ENCODE results near the gene MTHFSD.
A peak's percentile ranks its signal among the peaks of the same experiment; 100 is the strongest.

The MTHFSD gene

DNA sequence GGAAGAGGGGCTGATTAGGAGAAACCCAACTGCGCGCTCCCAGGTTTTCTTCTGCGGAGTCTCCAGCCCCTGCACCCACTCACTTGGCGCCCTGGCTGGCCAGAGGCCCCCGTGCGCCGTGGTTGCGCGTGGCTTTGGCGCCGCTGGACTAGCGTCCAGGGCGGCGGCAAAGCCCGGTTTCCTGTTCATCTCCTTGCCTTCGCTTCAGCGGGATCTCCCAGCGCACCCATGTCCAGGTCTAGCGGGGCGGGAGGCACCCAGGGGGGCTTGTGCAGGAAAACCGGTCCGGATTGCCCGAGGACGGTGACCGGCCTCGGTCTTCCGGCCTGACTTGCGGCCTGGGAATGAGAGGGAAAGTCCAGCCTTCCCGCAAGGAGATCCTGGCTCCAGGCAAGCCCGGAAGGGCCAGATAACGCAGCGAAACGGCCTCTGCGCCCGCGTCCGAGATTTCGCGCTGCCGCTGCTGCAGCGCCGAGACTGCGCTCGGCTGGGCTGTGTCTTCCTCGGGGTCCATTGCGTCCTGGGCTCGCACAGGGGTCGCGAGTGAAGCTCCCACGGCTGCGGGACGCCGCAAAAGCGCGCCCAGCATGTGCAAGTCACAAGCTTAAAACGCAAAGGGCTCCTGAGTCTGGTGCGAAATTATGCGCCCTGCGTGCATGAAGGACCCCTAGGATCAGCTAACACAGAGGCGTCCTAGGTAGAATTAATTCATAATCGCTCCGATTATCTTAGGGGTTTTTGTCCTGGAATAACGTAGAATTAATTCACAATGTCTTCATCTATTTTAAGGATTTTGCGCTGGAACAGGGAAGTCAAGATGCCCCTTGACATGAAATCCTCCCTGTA lies 39.0 kb downstream of the MTHFSD start:
- in situ Hi-C loops (cut with HindIII; ENCODE audit: low pct_ligation_motif_present, low sequenced_read_pairs): loop anchor here (10.0 to 25.0 kb wide), 2 partner anchors 179 to 441 kb away; no protein-coding TSS in a partner anchor
- TF ChIP-seq CTCF (IDR thresholded peaks at IDR 0.05; ENCODE audit: low read depth, low read length, missing control alignments): no peak
- peaks cover 61% of the 10 kb centered on the region for H3K27me3 ChIP-seq (replicated peaks)
- no peaks in the 10 kb centered on the region for H3K36me3 ChIP-seq (replicated peaks)
- no peak overlapping the region for H3K27ac ChIP-seq
- no peak overlapping the region for H3K4me3 ChIP-seq (ENCODE audit: low read depth, low read length)
- DNase-seq: no peak

DNA sequence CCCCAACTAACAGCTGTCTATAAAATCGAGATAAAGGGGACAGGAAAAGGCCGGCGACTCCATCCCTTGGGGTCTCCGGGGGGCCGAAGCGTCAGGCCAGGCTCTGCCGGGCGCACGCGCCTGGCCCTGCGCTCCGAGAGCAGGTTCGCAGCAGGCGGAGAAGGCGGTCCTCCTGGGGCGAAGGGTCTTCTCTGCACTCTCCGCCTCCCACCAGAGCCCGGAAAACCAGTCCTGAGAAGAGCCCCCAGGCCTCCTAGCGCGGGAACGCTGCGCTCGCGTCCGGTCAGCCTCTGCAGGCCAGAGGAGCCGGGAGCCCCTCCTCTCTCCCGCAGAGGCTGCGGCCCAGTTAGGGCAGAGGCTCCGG lies 39.6 kb downstream of the MTHFSD start:
- no peaks in the 10 kb centered on the region for H3K36me3 ChIP-seq (replicated peaks)

DNA sequence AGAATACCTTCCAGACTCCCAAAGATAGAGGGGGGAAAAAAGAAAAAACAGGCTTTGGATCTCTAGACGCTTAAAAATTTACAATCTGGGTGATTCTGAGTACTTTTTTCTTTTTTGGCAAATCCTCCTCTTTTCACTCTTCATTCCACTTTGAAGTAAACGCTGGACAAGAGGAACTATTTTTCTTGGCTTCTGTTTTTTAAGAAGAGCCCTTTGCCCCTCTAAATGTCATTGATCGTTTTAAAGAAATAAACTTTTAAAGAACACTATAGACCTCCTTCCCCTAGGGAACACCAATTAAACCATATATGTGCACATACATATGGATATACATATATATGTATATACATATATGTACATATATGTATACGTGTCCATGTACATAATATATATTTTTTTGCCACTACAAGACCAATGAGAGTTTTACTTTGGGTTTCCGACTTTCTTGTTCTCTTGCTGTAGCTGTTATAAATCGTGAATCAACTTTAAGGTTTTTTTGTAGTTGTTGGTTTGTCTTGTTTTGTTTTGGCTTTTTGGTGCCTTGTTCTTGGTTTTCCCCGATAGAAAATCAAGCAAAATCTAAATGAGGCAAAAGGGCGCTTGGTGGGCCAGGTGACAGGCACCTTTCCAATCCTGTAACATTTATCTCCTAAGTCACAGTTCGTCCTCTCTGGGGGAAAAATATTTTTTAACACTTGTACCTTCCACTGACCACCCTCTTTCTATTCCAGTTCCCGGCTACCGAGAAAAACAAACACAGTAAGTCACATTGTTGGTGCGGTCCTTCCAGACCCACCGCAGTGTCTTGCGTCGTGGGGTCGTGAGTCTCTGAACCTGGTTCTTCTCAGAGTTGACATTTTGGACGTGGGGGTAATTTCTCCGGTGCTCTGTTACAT lies 40.3 kb downstream of the MTHFSD start:
- Histone ChIP-seq H3K4me3 (ENCODE audit: low read depth, low read length) (no peak overlapping the region), H3K27me3 (replicated peaks) (peaks cover 71% of the 10 kb centered on the region), H3K27ac (no peak overlapping the region), H3K36me3 (replicated peaks) (no peaks in the 10 kb centered on the region)
- TF ChIP-seq CTCF (IDR thresholded peaks at IDR 0.05; ENCODE audit: low read depth, low read length, missing control alignments): no peak
- in situ Hi-C loops (cut with HindIII; ENCODE audit: low pct_ligation_motif_present, low sequenced_read_pairs): loop anchor here (10.0 to 25.0 kb wide), 2 partner anchors 177 to 440 kb away; no protein-coding TSS in a partner anchor
- DNase-seq: no peak

More for the DNA sequence above, 39.6 kb downstream of the MTHFSD start:
- H3K27ac ChIP-seq: no peak overlapping the region
- H3K4me3 ChIP-seq (ENCODE audit: low read depth, low read length): no peak overlapping the region
- in situ Hi-C loops (cut with HindIII; ENCODE audit: low pct_ligation_motif_present, low sequenced_read_pairs): loop anchor here (10.0 to 25.0 kb wide), 2 partner anchors 178 to 441 kb away; no protein-coding TSS in a partner anchor
- no peak for DNase-seq
- no peak for TF ChIP-seq CTCF (IDR thresholded peaks at IDR 0.05; ENCODE audit: low read depth, low read length, missing control alignments)
- peaks cover 67% of the 10 kb centered on the region for H3K27me3 ChIP-seq (replicated peaks)

DNA sequence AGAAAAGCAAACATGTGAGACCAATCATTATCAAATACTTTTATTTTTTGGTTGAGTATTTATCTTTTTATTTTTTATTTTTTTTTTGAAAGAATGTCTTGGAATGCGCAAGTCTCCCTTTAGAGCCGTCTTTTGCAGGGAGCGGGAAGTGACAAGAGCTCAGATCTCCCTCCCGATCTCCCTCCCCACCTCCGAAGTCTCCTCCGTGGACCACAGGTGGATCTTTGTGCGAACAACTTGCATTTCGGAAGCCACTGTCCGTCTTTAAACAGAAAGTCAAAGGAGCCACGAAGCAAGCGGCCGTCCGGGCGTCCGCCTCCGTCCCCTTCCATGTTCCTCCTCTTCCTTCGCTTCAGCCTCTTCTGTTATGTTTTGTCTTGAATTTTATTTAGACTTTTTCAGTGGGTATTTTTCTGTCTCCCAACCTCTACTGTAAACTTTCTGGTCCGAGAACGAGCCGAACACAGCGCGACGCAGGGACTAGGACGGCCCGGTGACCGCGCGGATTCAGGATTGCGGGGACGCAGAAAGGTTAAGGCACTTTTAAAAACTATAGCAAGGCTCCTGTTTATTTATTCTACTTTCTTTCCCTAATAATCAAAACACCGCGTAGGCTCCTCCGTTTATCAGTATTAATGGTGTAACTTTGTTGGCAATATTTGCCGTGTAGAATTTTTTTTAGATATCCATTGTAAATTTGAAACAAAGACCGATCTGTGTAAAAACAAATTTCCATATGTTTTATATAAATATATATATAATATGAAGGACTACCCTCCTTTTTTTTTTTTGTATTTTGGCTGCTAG lies 41.4 kb downstream of the MTHFSD start:
- DNase-seq: no peak
- Histone ChIP-seq H3K27ac (no peak overlapping the region), H3K36me3 (replicated peaks) (no peaks in the 10 kb centered on the region), H3K27me3 (replicated peaks) (peaks cover 81% of the 10 kb centered on the region), H3K4me3 (ENCODE audit: low read depth, low read length) (no peak overlapping the region)
- no peak for TF ChIP-seq CTCF (IDR thresholded peaks at IDR 0.05; ENCODE audit: low read depth, low read length, missing control alignments)
- in situ Hi-C loops (cut with HindIII; ENCODE audit: low pct_ligation_motif_present, low sequenced_read_pairs): loop anchor here (10.0 to 25.0 kb wide), 2 partner anchors 176 to 439 kb away; no protein-coding TSS in a partner anchor

DNA sequence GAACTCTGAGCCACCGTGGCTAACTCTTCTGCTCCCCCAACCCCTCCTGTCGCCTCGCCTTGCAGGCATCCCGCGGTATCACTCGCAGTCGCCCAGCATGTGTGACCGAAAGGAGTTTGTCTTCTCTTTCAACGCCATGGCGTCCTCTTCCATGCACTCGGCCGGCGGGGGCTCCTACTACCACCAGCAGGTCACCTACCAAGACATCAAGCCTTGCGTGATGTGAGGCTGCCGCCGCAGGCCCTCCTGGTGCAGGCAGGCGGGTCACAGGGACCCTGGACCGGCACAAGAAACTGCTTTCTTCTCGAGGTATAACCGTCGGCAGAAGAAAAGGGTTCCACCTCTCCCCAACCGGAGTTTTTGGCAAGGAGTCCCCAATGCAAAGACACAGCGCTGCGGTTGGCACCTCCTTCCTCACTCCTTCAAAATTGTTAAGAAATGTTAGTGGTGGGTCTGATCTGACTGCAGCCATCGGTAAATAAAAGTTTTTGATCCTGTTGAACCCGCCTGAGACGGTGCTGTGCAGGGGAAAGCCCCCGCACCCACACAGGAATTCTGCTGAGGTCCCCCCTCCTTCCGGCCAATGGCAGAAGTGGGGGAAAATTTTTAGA lies 42.1 kb downstream of the MTHFSD start:
- H3K27me3 ChIP-seq (replicated peaks): peaks cover 88% of the 10 kb centered on the region
- no peaks in the 10 kb centered on the region for H3K36me3 ChIP-seq (replicated peaks)
- DNase-seq: no peak
- H3K4me3 ChIP-seq (ENCODE audit: low read depth, low read length): peak overlapping the region; percentile 3
- no peak overlapping the region for H3K27ac ChIP-seq
- in situ Hi-C loops (cut with HindIII; ENCODE audit: low pct_ligation_motif_present, low sequenced_read_pairs): loop anchor here (10.0 to 25.0 kb wide), 2 partner anchors 176 to 438 kb away; no protein-coding TSS in a partner anchor
- TF ChIP-seq CTCF (IDR thresholded peaks at IDR 0.05; ENCODE audit: low read depth, low read length, missing control alignments): no peak
